Embryonic facial prominence (tissue), 1 donor: ENCODE results near the gene KRT36.

Experiments
- DNase-seq: peaks from one replicate; pipeline ENCODE4 v3.0.0-alpha.2; 2016; ENCODE audit errors: extremely low spot score

KRT36 gene

GRCh38 chr17:41521574-41522261 is 32.0 kb upstream of the KRT36 start:
- DNase-seq = no peak

GRCh38 chr17:41520821-41521521 is 31.3 kb upstream of the KRT36 start:
- DNase-seq = no peak

- no peak for DNase-seq
Observed at GRCh38 chr17:41519501-41520224, 30.0 kb upstream of the KRT36 start.

- no peak for DNase-seq
Observed at GRCh38 chr17:41518789-41519449, 29.2 kb upstream of the KRT36 start, which contains the start of gene KRT15. Gene KRT15 (minus strand): TSS chr17:41518890. CDS start chr17:41518827, 63 bp downstream.

- DNase-seq = no peak
Observed at GRCh38 chr17:41518031-41518430, 28.3 kb upstream of the KRT36 start.

GRCh38 chr17:41516830-41517283 is 27.1 kb upstream of the KRT36 start:
- no peak for DNase-seq

- DNase-seq = no peak
Observed at GRCh38 chr17:41516147-41516829, 26.6 kb upstream of the KRT36 start.

- no peak for DNase-seq
Observed at GRCh38 chr17:41513168-41513547, 23.4 kb upstream of the KRT36 start.

GRCh38 chr17:41512546-41513167 is 22.9 kb upstream of the KRT36 start:
- no peak for DNase-seq

GRCh38 chr17:41511716-41512115 is 22.0 kb upstream of the KRT36 start:
- no peak for DNase-seq

GRCh38 chr17:41511116-41511515 is 21.4 kb upstream of the KRT36 start:
- no peak for DNase-seq

GRCh38 chr17:41510251-41511065 is 20.7 kb upstream of the KRT36 start:
- no peak for DNase-seq

GRCh38 chr17:41507315-41507880 is 17.7 kb upstream of the KRT36 start:
- DNase-seq = no peak

GRCh38 chr17:41505809-41506767 is 16.4 kb upstream of the KRT36 start:
- DNase-seq = no peak

- DNase-seq = no peak
Observed at GRCh38 chr17:41505007-41505808, 15.5 kb upstream of the KRT36 start, which contains the start of gene KRT13. Gene KRT13 (minus strand): TSS chr17:41505612. CDS start chr17:41505550, 62 bp downstream.

- DNase-seq = no peak
Observed at GRCh38 chr17:41504246-41504977, 14.7 kb upstream of the KRT36 start.

- no peak for DNase-seq
Observed at GRCh38 chr17:41503202-41503601, 13.5 kb upstream of the KRT36 start.
